Liver (tissue), 9 donors: ENCODE data around the gene SPC24. TPM values are rescaled to one million over a fixed set of nuclear protein-coding genes. Genes with fewer than 3 reads are reported as not detected.
A peak's percentile ranks its signal among the peaks of the same experiment; 100 is the strongest.
"Not testable (repeated sequence)": the region's sequence is repeated elsewhere in the genome, so short reads cannot be mapped to it uniquely, and the experiment has no call there.

Experiments
- DNase-seq: peaks from one replicate; pipeline ENCODE4 v3.0.0-alpha.2; 2017; ENCODE audit warnings: low spot score
- H3K27ac ChIP-seq, 2 donors: one replicate each; pipeline ENCODE4 v1.7.0; 2013; ENCODE audit warnings: inconsistent platforms in 2 of 2, low read length in 2 of 2, control low read depth in 1 of 2, low read depth in 1 of 2, mild to moderate bottlenecking in 1 of 2
- H3K27me3 ChIP-seq, 4 donors: one replicate each; pipeline versions ENCODE4 v1.6.1 to v1.7.0; 2013; ENCODE audit warnings: low read length in 3 of 4, inconsistent platforms in 1 of 4, mild to moderate bottlenecking in 1 of 4, moderate library complexity in 1 of 4; ENCODE audit not compliant: control insufficient read depth in 4 of 4, insufficient read depth in 4 of 4
- H3K36me3 ChIP-seq, 4 donors: one replicate each; pipeline versions ENCODE4 v1.6.1 to v1.7.0; 2013; ENCODE audit warnings: low read length in 3 of 4, mild to moderate bottlenecking in 3 of 4, low read depth in 1 of 4, moderate library complexity in 1 of 4; ENCODE audit not compliant: control insufficient read depth in 4 of 4, insufficient read depth in 3 of 4
- H3K4me1 ChIP-seq, 4 donors: one replicate each; pipeline versions ENCODE4 v1.6.1 to v1.7.0; 2013; ENCODE audit warnings: low read length in 3 of 4, mild to moderate bottlenecking in 3 of 4, moderate library complexity in 1 of 4; ENCODE audit not compliant: control insufficient read depth in 4 of 4, insufficient read depth in 4 of 4
- H3K4me3 ChIP-seq, 3 donors: one replicate each; pipeline versions ENCODE4 v1.6.1 to v1.7.0; 2013; ENCODE audit warnings: low read length in 3 of 3, control low read depth in 1 of 3, low read depth in 1 of 3, mild to moderate bottlenecking in 1 of 3
- H3K9ac ChIP-seq, 2 donors: one replicate each; pipeline ENCODE4 v1.7.0; 2013; ENCODE audit warnings: low read length in 2 of 2, mild to moderate bottlenecking in 2 of 2, moderate library complexity in 2 of 2, control low read depth in 1 of 2, low read depth in 1 of 2
- H3K9me3 ChIP-seq, 4 donors: one replicate each; pipeline versions ENCODE4 v1.6.1 to v1.7.0; 2013; ENCODE audit warnings: low read length in 3 of 4; ENCODE audit not compliant: control insufficient read depth in 4 of 4
- GABPA ChIP-seq, 2 donors: IDR thresholded peaks in 1 of 2; conservative IDR thresholded peaks in 1 of 2; 2 replicates each; pipeline ENCODE4 v1.6.1; 2016; ENCODE audit warnings: antibody characterized with exemption in 2 of 2, mild to moderate bottlenecking in 1 of 2, moderate library complexity in 1 of 2
- HNF4A ChIP-seq, 2 donors: conservative IDR thresholded peaks; 2 replicates each; pipeline ENCODE4 v1.6.1; 2016; ENCODE audit warnings: antibody characterized with exemption in 2 of 2, mild to moderate bottlenecking in 2 of 2
- NR2F2 ChIP-seq: IDR thresholded peaks from 2 replicates; pipeline ENCODE4 v1.6.1; 2016; ENCODE audit warnings: antibody characterized with exemption
- RXRA ChIP-seq, 2 donors: IDR thresholded peaks; 2 replicates each; pipeline ENCODE4 v1.6.1; 2017 to 2018; ENCODE audit warnings: antibody characterized with exemption in 2 of 2, mild to moderate bottlenecking in 1 of 2
- TAF1 ChIP-seq: conservative IDR thresholded peaks from 2 replicates; pipeline ENCODE4 v1.6.1; 2016; ENCODE audit warnings: antibody characterized with exemption, mild to moderate bottlenecking
- YY1 ChIP-seq: IDR thresholded peaks from 2 replicates; pipeline ENCODE4 v1.6.1; 2016; ENCODE audit warnings: antibody characterized with exemption, mild to moderate bottlenecking
- ZBTB33 ChIP-seq: IDR thresholded peaks from 2 replicates; pipeline ENCODE4 v1.6.1; 2016; ENCODE audit warnings: antibody characterized with exemption
- WGBS: extraction: QIAGEN DNeasy Blood & Tissue Kit; methylation state at CpG from one replicate; pipeline ENCODE4 v1.1.7; 2013; 5-methylcytosine and 5-hydroxymethylcytosine counted together
- polyA plus RNA-seq, 2 donors: library from polyadenylated mRNA; stranded (reverse) in 1 of 2; unstranded in 1 of 2; fragments of 200-250 nt in 1 of 2; fragments of >200 nt in 1 of 2; fragmentation: Nextera tagmentation in 1 of 2; extraction: Ambion mirVana in 1 of 2; gene quantifications; one replicate each; pipeline versions ENCODE4 v1.2.1 to v1.2.3, GENCODE V29; 2013 to 2015
- total RNA-seq, 2 donors: library from RNA; depleted of rRNA; stranded (reverse); fragments of >200 nt; gene quantifications; one replicate each; pipeline ENCODE4 v1.2.3, GENCODE V29; 2014
- TF ChIP-seq, protein P1 (sequence below): IDR thresholded peaks from 2 replicates; pipeline ENCODE4 v1.6.1; 2016; ENCODE audit warnings: antibody characterized with exemption, mild to moderate bottlenecking
- donor health status: healthy.
- donor health status: healthy.
- donor health status: healthy.
- donor health status: healthy.
- donor health status: healthy.

The SPC24 gene
- total and polyA plus RNA-seq, 4 donors: 0.42 to 72.5 (median 1.3) TPM

DNA sequence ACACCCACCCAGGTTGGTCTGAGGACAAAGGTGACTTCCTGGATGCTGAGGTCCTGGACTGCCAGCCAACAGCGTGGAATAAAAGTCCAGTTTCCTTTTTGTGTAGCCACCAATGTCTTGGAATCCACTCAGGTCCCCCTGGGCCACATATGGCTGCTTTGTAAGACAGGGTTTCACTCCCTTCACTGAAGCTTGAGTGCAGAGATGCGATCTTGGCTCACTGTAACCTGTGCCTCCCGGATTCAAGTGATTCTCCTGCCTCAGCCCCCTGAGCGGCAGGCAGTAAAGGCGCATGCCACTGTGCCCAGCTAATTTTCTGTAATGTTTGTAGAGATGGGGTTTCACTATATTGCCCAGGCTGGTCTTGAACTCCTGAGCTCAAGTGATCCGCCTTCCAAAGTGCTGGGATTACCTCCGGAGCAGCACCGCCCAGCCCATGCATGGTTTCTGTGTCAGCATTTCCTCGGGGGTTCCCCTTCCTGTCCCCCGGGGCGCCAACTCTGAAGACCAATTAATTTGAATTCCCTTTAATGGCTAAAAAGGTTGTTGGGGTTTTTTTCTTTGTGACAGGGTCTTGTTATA, 24.2 kb upstream of the SPC24 start:
- TF ChIP-seq HNF4A (conservative IDR thresholded peaks at IDR 0.05) (peak; percentile 22 to 60), RXRA (IDR thresholded peaks at IDR 0.05) (peak in 1 of 2 donors; percentile 46), GABPA (IDR thresholded peaks at IDR 0.05 in 1 of 2, conservative IDR thresholded peaks at IDR 0.05 in 1 of 2) (no peak)

DNA sequence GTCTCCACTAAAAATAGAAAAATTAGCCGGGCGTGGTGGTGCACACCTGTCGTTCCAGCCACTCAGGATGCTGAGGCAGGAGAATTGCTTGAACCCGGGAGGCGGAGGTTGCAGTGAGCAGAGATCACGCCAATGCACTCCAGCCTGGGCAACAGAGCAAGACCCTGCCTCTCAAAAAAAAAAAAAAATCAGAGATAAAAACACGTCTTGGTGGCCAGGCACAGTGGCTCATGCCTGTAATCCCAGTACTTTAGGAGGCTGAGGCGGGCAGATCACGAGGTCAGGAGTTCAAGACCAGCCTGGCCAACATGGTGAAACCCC, 23.5 kb upstream of the SPC24 start:
- H3K27ac ChIP-seq: peak overlapping the region; percentile 61 to 68
- not testable (repeated sequence) for H3K27me3 ChIP-seq, H3K4me3 ChIP-seq, H3K9ac ChIP-seq, H3K9me3 ChIP-seq, DNase-seq
- H3K36me3 ChIP-seq: peaks cover 1 to 31% (median 7%) of the 10 kb centered on the region in 4 donors
- peaks cover 3 to 15% (median 9%) of the 10 kb centered on the region in 4 donors for H3K4me1 ChIP-seq
- WGBS: 90% methylated on average over 9 of the region's 9 CpGs

More for the DNA sequence above, 24.2 kb upstream of the SPC24 start:
- Histone ChIP-seq H3K4me3 (no peak overlapping the region), H3K27ac (peak overlapping the region; percentile 61 to 68), H3K36me3 (peaks cover 1 to 24% (median 7%) of the 10 kb centered on the region in 4 donors), H3K9ac (peak overlapping the region in 1 of 2 donors; percentile 18), H3K27me3 (no peaks in the 10 kb centered on the region), H3K4me1 (peaks cover 4 to 17% (median 11%) of the 10 kb centered on the region in 4 donors), H3K9me3 (no peaks in the 10 kb centered on the region)
- DNase-seq: no peak
- WGBS: 67% methylated on average over 11 of the region's 11 CpGs

DNA sequence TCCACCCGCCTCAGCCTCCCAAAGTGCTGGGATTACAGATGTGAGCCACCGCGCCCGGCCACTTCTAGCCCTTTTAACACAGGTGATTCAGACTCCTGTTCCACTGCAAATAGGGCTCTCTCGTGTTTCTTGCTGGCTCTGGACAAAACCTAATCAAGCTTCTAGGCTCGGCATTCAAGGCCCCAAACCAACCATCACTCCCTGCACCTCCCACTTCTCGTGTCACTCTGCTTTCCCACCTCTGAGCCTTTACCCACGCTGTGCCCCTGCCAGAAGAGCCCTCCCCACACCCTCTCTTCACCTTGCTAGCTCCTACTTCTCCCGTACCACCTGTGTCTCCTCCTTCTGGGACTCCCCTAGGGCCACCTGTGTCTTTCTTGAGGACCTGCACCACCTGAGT, 22.0 kb upstream of the SPC24 start:
- peaks cover 3 to 42% (median 11%) of the 10 kb centered on the region in 4 donors for H3K36me3 ChIP-seq
- H3K27ac ChIP-seq: no peak overlapping the region
- H3K9ac ChIP-seq: no peak overlapping the region
- 95% methylated on average over 9 of the region's 9 CpGs for WGBS
- DNase-seq: no peak
- H3K4me1 ChIP-seq: peaks cover 3 to 10% (median 7%) of the 10 kb centered on the region in 4 donors
- no peak for TF ChIP-seq TAF1
- TF ChIP-seq YY1: no peak
- TF ChIP-seq, protein P1, sequence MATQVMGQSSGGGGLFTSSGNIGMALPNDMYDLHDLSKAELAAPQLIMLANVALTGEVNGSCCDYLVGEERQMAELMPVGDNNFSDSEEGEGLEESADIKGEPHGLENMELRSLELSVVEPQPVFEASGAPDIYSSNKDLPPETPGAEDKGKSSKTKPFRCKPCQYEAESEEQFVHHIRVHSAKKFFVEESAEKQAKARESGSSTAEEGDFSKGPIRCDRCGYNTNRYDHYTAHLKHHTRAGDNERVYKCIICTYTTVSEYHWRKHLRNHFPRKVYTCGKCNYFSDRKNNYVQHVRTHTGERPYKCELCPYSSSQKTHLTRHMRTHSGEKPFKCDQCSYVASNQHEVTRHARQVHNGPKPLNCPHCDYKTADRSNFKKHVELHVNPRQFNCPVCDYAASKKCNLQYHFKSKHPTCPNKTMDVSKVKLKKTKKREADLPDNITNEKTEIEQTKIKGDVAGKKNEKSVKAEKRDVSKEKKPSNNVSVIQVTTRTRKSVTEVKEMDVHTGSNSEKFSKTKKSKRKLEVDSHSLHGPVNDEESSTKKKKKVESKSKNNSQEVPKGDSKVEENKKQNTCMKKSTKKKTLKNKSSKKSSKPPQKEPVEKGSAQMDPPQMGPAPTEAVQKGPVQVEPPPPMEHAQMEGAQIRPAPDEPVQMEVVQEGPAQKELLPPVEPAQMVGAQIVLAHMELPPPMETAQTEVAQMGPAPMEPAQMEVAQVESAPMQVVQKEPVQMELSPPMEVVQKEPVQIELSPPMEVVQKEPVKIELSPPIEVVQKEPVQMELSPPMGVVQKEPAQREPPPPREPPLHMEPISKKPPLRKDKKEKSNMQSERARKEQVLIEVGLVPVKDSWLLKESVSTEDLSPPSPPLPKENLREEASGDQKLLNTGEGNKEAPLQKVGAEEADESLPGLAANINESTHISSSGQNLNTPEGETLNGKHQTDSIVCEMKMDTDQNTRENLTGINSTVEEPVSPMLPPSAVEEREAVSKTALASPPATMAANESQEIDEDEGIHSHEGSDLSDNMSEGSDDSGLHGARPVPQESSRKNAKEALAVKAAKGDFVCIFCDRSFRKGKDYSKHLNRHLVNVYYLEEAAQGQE: no peak
- TF ChIP-seq NR2F2: no peak
- no peak for TF ChIP-seq ZBTB33
- no peaks in the 10 kb centered on the region for H3K9me3 ChIP-seq
- H3K4me3 ChIP-seq: no peak overlapping the region
- H3K27me3 ChIP-seq: no peaks in the 10 kb centered on the region
